Neural cell (in vitro differentiated cells): ENCODE data around the gene PNCK. TPM values are rescaled to one million over a fixed set of nuclear protein-coding genes. Genes with fewer than 3 reads are reported as not detected.

Experiments
- H2AFZ ChIP-seq: fragments of 200-600, 300-800 bp; sonication (generic), shearing (Covaris generic); 2 replicates; pipeline ENCODE4 v1.6.0; 2014; ENCODE audit warnings: low read depth, mild to moderate bottlenecking, antibody characterized with exemption, low read length, moderate library complexity
- H3F3A ChIP-seq: fragments of 200-600 bp; shearing (Covaris generic); 2 replicates; pipeline ENCODE4 v1.6.1; 2016; ENCODE audit warnings: mild to moderate bottlenecking, moderate library complexity, mixed read lengths, antibody characterized with exemption, low read length; ENCODE audit not compliant: insufficient read depth, poor library complexity, severe bottlenecking
- H3K27ac ChIP-seq: fragments of 200-600, 300-800 bp; sonication (generic), shearing (Covaris generic); 2 replicates; pipeline ENCODE4 v1.5.1; 2014; ENCODE audit warnings: mild to moderate bottlenecking, low read length, moderate library complexity
- H3K27me3 ChIP-seq: fragments of 300-800, 200-600 bp; sonication (generic), shearing (Covaris generic); 2 replicates; pipeline ENCODE4 v1.6.0; 2014; ENCODE audit warnings: mild to moderate bottlenecking, low read depth, low read length, moderate library complexity; ENCODE audit not compliant: insufficient read depth
- H3K36me3 ChIP-seq: fragments of 300-800, 200-600 bp; sonication (generic), shearing (Covaris generic); 2 replicates; pipeline ENCODE4 v1.5.1; 2014; ENCODE audit warnings: mild to moderate bottlenecking, antibody characterized with exemption, low read length, moderate library complexity; ENCODE audit not compliant: insufficient read depth
- H3K4me2 ChIP-seq: fragments of 300-800, 200-600 bp; sonication (generic), shearing (Covaris generic); 2 replicates; pipeline ENCODE4 v1.6.0; 2014; ENCODE audit warnings: mild to moderate bottlenecking, low read length
- H3K4me3 ChIP-seq: fragments of 300-800, 200-600 bp; sonication (generic), shearing (Covaris generic); 2 replicates; pipeline ENCODE4 v1.5.1; 2014; ENCODE audit warnings: mild to moderate bottlenecking, low read length, moderate library complexity
- H3K79me2 ChIP-seq: fragments of 200-600 bp; shearing (Covaris generic); replicated peaks from 2 replicates; pipeline ENCODE4 v1.6.0; 2014; ENCODE audit warnings: mild to moderate bottlenecking, low read length, moderate library complexity; ENCODE audit not compliant: insufficient read depth
- H3K9ac ChIP-seq: fragments of 300-800, 200-600 bp; sonication (generic), shearing (Covaris generic); 2 replicates; pipeline ENCODE4 v1.6.1; 2016; ENCODE audit warnings: mild to moderate bottlenecking, low read length, mixed read lengths
- H3K9me2 ChIP-seq: fragments of 200-600 bp; shearing (Covaris generic); 2 replicates; pipeline ENCODE4 v1.6.1; 2016; ENCODE audit warnings: mild to moderate bottlenecking, low read length, mixed read lengths; ENCODE audit not compliant: insufficient read depth
- H3K9me3 ChIP-seq: fragments of 200-600, 300-800 bp; sonication (generic), shearing (Covaris generic); 2 replicates; pipeline ENCODE4 v1.6.1; 2016; ENCODE audit warnings: mild to moderate bottlenecking, mixed run types, low read length, moderate library complexity, mixed read lengths
- H4K20me1 ChIP-seq: fragments of 200-600 bp; shearing (Covaris generic); 2 replicates; pipeline ENCODE4 v1.6.1; 2016; ENCODE audit warnings: mild to moderate bottlenecking, mixed run types; ENCODE audit not compliant: insufficient read depth
- CTCF ChIP-seq: fragments of 450-650 bp; IDR thresholded peaks from 2 replicates; pipeline ENCODE4 v1.5.1; 2014; ENCODE audit warnings: antibody characterized with exemption, mild to moderate bottlenecking, moderate library complexity; ENCODE audit not compliant: poor library complexity, severe bottlenecking
- EP300 ChIP-seq: fragments of 450-650 bp; conservative IDR thresholded peaks from 2 replicates; pipeline ENCODE4 v1.6.1; 2014; ENCODE audit warnings: antibody characterized with exemption, mild to moderate bottlenecking, moderate library complexity; ENCODE audit not compliant: poor library complexity, severe bottlenecking
- EZH2 ChIP-seq: fragments of 200-600, 300-800 bp; shearing (Covaris generic), sonication (generic); IDR thresholded peaks from 2 replicates; pipeline ENCODE4 v1.6.1; 2014; ENCODE audit warnings: antibody characterized with exemption, low read length, borderline replicate concordance, mild to moderate bottlenecking; ENCODE audit not compliant: insufficient read depth, poor library complexity, severe bottlenecking
- MXI1 ChIP-seq: fragments of 450-650 bp; conservative IDR thresholded peaks from 2 replicates; pipeline ENCODE4 v1.6.1; 2014; ENCODE audit warnings: antibody characterized with exemption, mild to moderate bottlenecking; ENCODE audit not compliant: poor library complexity, severe bottlenecking
- POLR2AphosphoS5 ChIP-seq: IDR thresholded peaks from 2 replicates; pipeline ENCODE4 v1.6.1; 2012
- RAD21 ChIP-seq: fragments of 450-650 bp; conservative IDR thresholded peaks from 2 replicates; pipeline ENCODE4 v1.6.1; 2014; ENCODE audit warnings: antibody characterized with exemption, mild to moderate bottlenecking, moderate library complexity
- SMC3 ChIP-seq: fragments of 450-650 bp; conservative IDR thresholded peaks from 2 replicates; pipeline ENCODE4 v1.6.1; 2014; ENCODE audit warnings: antibody characterized with exemption, mild to moderate bottlenecking, moderate library complexity; ENCODE audit not compliant: poor library complexity
- TAF1 ChIP-seq: IDR thresholded peaks from 2 replicates; pipeline ENCODE4 v1.6.1; 2012; ENCODE audit warnings: low read depth
- polyA plus RNA-seq: library from polyadenylated mRNA; depleted of rRNA; stranded (reverse); fragments of >200 nt; gene quantifications from 2 replicates; pipeline ENCODE4 v1.2.3, GENCODE V29; 2014
- TF ChIP-seq, protein P1 (sequence below): IDR thresholded peaks from 2 replicates; pipeline ENCODE4 v1.6.1; 2012; ENCODE audit warnings: borderline replicate concordance

PNCK gene
- polyA plus RNA-seq, 1 donor from 2014 or later, result 9.5 TPM

- no peaks in the 10 kb centered on the region for H3K36me3 ChIP-seq
- H3K27ac ChIP-seq, result no peak overlapping the region
- H3F3A ChIP-seq, result no peaks in the 10 kb centered on the region
- H3K4me2 ChIP-seq, result no peak overlapping the region
- H3K9ac ChIP-seq, result peak overlapping the region; percentile 60
- H3K9me2 ChIP-seq, result no peaks in the 10 kb centered on the region
- TF ChIP-seq EZH2 (no peak), TAF1 (no peak), RAD21 (no peak), POLR2AphosphoS5 (no peak), EP300 (no peak), CTCF (no peak), SMC3 (no peak), MXI1 (no peak)
- TF ChIP-seq, protein P1, sequence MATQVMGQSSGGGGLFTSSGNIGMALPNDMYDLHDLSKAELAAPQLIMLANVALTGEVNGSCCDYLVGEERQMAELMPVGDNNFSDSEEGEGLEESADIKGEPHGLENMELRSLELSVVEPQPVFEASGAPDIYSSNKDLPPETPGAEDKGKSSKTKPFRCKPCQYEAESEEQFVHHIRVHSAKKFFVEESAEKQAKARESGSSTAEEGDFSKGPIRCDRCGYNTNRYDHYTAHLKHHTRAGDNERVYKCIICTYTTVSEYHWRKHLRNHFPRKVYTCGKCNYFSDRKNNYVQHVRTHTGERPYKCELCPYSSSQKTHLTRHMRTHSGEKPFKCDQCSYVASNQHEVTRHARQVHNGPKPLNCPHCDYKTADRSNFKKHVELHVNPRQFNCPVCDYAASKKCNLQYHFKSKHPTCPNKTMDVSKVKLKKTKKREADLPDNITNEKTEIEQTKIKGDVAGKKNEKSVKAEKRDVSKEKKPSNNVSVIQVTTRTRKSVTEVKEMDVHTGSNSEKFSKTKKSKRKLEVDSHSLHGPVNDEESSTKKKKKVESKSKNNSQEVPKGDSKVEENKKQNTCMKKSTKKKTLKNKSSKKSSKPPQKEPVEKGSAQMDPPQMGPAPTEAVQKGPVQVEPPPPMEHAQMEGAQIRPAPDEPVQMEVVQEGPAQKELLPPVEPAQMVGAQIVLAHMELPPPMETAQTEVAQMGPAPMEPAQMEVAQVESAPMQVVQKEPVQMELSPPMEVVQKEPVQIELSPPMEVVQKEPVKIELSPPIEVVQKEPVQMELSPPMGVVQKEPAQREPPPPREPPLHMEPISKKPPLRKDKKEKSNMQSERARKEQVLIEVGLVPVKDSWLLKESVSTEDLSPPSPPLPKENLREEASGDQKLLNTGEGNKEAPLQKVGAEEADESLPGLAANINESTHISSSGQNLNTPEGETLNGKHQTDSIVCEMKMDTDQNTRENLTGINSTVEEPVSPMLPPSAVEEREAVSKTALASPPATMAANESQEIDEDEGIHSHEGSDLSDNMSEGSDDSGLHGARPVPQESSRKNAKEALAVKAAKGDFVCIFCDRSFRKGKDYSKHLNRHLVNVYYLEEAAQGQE, result no peak
- peaks cover 9% of the 10 kb centered on the region for H3K79me2 ChIP-seq
- H3K9me3 ChIP-seq, result no peaks in the 10 kb centered on the region
- H3K27me3 ChIP-seq, result no peaks in the 10 kb centered on the region
- no peak overlapping the region for H2AFZ ChIP-seq
- H4K20me1 ChIP-seq, result peaks cover 4% of the 10 kb centered on the region
- peak overlapping the region; percentile 65 for H3K4me3 ChIP-seq
Observed at GRCh38 chrX:153688911-153689590, 15.4 kb upstream of the PNCK start.

GRCh38 chrX:153688506-153688905 lies 14.9 kb upstream of the PNCK start:
- Histone ChIP-seq H3K9me2 (no peaks in the 10 kb centered on the region), H3K27ac (no peak overlapping the region), H3K79me2 (peaks cover 9% of the 10 kb centered on the region), H3K4me3 (peak overlapping the region; percentile 65), H3K9ac (peak overlapping the region; percentile 60), H3K36me3 (no peaks in the 10 kb centered on the region), H3K27me3 (no peaks in the 10 kb centered on the region), H3K9me3 (no peaks in the 10 kb centered on the region), H2AFZ (no peak overlapping the region), H3F3A (no peaks in the 10 kb centered on the region), H3K4me2 (no peak overlapping the region), H4K20me1 (peaks cover 4% of the 10 kb centered on the region)
- TF ChIP-seq CTCF (no peak), EZH2 (no peak), MXI1 (no peak), POLR2AphosphoS5 (no peak), TAF1 (no peak)
- TF ChIP-seq, protein P1, result no peak
